GM19025 (cell line): ENCODE results near the gene TRAPPC1.
"Not testable (repeated sequence)": the region's sequence is repeated elsewhere in the genome, so short reads cannot be mapped to it uniquely, and the experiment has no call there.

Source experiments
- ATAC-seq: cut with Tn5 transposase; IDR thresholded peaks from one replicate; pipeline ENCODE4 v1.9.1; 2021; ENCODE audit warnings: mild to moderate bottlenecking, low read depth, moderate library complexity; ENCODE audit not compliant: unreplicated experiment

The TRAPPC1 gene

GRCh38 chr17:7931709-7932482, at the start of gene TRAPPC1, which contains the start of gene CNTROB:
Gene TRAPPC1 (minus strand): TSS chr17:7931946. CDS start chr17:7931829, 117 bp downstream.
Gene CNTROB (plus strand): TSS chr17:7932206. CDS start chr17:7933080, 874 bp downstream.
- ATAC-seq = peak; percentile 91

- no peak for ATAC-seq
Measured at GRCh38 chr17:7977805-7978204, 46.1 kb upstream of the TRAPPC1 start.

GRCh38 chr17:7977039-7977438, 45.3 kb upstream of the TRAPPC1 start:
- ATAC-seq = no peak

- no peak for ATAC-seq
Measured at GRCh38 chr17:7974638-7975131, 42.9 kb upstream of the TRAPPC1 start.

- ATAC-seq = no peak
Measured at GRCh38 chr17:7972131-7972785, 40.5 kb upstream of the TRAPPC1 start.

GRCh38 chr17:7971651-7972050, 39.9 kb upstream of the TRAPPC1 start:
- ATAC-seq = no peak

- no peak for ATAC-seq
Measured at GRCh38 chr17:7969433-7969832, 37.7 kb upstream of the TRAPPC1 start.

- no peak for ATAC-seq
Measured at GRCh38 chr17:7967751-7968150, 36.0 kb upstream of the TRAPPC1 start.

- no peak for ATAC-seq
Measured at GRCh38 chr17:7961421-7961820, 29.7 kb upstream of the TRAPPC1 start.

- no peak for ATAC-seq
Measured at GRCh38 chr17:7959503-7960253, 27.9 kb upstream of the TRAPPC1 start.

- ATAC-seq = no peak
Measured at GRCh38 chr17:7956228-7956965, 24.7 kb upstream of the TRAPPC1 start.

- ATAC-seq = no peak
Measured at GRCh38 chr17:7955414-7956227, 23.9 kb upstream of the TRAPPC1 start.

- not testable (repeated sequence) for ATAC-seq
Measured at GRCh38 chr17:7953266-7953665, 21.5 kb upstream of the TRAPPC1 start.

GRCh38 chr17:7951143-7951792, 19.5 kb upstream of the TRAPPC1 start:
- peak; percentile 57 for ATAC-seq

- no peak for ATAC-seq
Measured at GRCh38 chr17:7950578-7950977, 18.8 kb upstream of the TRAPPC1 start.

- no peak for ATAC-seq
Measured at GRCh38 chr17:7947651-7948050, 15.9 kb upstream of the TRAPPC1 start.

GRCh38 chr17:7946441-7946840, 14.7 kb upstream of the TRAPPC1 start:
- ATAC-seq = no peak

- no peak for ATAC-seq
Measured at GRCh38 chr17:7945651-7946050, 13.9 kb upstream of the TRAPPC1 start.

GRCh38 chr17:7944326-7944725, 12.6 kb upstream of the TRAPPC1 start:
- no peak for ATAC-seq
